BJ (cell line): ENCODE data around the gene DLD. TPM values are rescaled to one million over a fixed set of nuclear protein-coding genes. Genes with fewer than 3 reads are reported as not detected.

Experiments
- CTCF ChIA-PET: fragments of 350-600 bp; formaldehyde crosslinking; extraction: SDS; loops from one replicate; lab custom pipeline; 2021; ENCODE audit warnings: antibody characterized with exemption, inconsistent platforms; lab: Yijun Ruan, JAX
- POLR2A ChIA-PET: fragments of 300-600 bp; sonication (Branson Sonifier 250); formaldehyde crosslinking; extraction: SDS; loops from one replicate; lab custom pipeline; 2021; ENCODE audit warnings: antibody characterized with exemption; lab: Charles Lee
- DNase-seq: peaks from one replicate; pipeline ENCODE4 v3.0.0-alpha.2; 2011; ENCODE audit warnings: low read depth
- H3K27me3 ChIP-seq: 2 replicates; pipeline ENCODE4 v1.6.0; 2011; ENCODE audit warnings: low read length; ENCODE audit not compliant: control insufficient read depth, insufficient read depth
- H3K36me3 ChIP-seq: 2 replicates; pipeline ENCODE4 v1.5.1; 2011; ENCODE audit warnings: low read length; ENCODE audit not compliant: control insufficient read depth, insufficient read depth
- H3K4me3 ChIP-seq: 2 replicates; pipeline ENCODE4 v1.5.1; 2011; ENCODE audit warnings: low read depth, mild to moderate bottlenecking, control low read depth, low read length
- polyA plus RNA-seq: library from polyadenylated mRNA; depleted of rRNA; stranded (reverse); fragments of >200 nt; gene quantifications from 2 replicates; pipeline ENCODE4 v1.2.3, GENCODE V29; 2011
- TF ChIP-seq, protein P1 (sequence below): IDR thresholded peaks from 2 replicates; pipeline ENCODE4 v1.5.1; 2011; ENCODE audit warnings: low read depth, mild to moderate bottlenecking, control low read depth, inconsistent platforms, low read length, moderate library complexity; ENCODE audit not compliant: insufficient read depth

DLD gene
- polyA plus RNA-seq, 1 experiment: 72.4 TPM

DNA sequence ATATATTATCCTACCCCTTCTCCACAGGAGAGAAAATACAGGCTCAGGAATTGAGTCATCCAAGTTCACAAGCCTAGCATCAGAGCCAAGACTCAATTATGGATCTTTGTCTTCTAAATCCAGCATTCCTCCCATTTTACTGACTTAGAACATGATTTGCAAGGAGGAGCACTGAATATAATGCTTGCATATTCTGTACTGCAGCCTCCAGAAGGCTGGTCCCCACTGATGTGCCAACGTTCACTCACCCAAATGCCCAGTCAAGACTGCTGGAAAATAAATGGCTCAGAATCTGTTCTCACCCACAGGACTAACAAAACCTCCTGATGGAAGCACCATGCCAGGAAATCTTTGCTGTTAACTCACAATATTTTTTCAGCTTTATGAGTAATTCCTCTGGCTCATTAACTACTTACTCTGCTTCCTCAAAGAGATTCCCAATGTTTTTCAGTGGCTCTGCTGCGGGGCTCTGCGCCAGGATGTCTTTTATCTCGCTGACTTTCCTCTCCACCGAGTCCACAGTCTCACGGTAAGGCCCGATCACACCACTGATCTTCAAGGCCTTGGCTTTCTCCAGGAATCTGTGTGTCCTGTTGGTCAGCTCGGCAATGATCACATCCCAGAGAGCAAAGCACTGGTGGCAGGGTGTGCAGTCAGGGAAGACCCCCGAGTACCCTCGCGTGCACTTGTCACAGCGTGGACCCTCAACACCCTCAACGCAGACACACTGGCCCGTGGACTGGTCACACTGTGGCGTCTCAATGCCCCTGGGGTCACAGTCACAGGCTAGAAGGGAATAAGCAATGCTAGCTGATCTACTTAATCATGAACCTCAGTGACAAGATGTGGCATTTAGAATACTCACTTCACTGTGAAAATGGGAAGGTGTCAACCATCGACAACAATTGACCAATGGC is 48.8 kb downstream of the DLD start:
- Histone ChIP-seq H3K36me3 (peaks cover 6% of the 10 kb centered on the region; the same call in 1 of the 2 replicates), H3K4me3 (no peak overlapping the region), H3K27me3 (no peaks in the 10 kb centered on the region)
- ChIA-PET CTCF (interaction anchor here (1.3 to 1.4 kb wide), 2 partner anchors 12 to 206 kb away, joined by 3 to 6 read pairs; no protein-coding TSS in a partner anchor), POLR2A (interaction anchor here (0.6 kb wide), 1 partner anchor 488 kb away, joined by 3 read pairs; no protein-coding TSS in a partner anchor)
- TF ChIP-seq, protein P1, sequence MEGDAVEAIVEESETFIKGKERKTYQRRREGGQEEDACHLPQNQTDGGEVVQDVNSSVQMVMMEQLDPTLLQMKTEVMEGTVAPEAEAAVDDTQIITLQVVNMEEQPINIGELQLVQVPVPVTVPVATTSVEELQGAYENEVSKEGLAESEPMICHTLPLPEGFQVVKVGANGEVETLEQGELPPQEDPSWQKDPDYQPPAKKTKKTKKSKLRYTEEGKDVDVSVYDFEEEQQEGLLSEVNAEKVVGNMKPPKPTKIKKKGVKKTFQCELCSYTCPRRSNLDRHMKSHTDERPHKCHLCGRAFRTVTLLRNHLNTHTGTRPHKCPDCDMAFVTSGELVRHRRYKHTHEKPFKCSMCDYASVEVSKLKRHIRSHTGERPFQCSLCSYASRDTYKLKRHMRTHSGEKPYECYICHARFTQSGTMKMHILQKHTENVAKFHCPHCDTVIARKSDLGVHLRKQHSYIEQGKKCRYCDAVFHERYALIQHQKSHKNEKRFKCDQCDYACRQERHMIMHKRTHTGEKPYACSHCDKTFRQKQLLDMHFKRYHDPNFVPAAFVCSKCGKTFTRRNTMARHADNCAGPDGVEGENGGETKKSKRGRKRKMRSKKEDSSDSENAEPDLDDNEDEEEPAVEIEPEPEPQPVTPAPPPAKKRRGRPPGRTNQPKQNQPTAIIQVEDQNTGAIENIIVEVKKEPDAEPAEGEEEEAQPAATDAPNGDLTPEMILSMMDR: no peak
- DNase-seq: peak; percentile 83

DNA sequence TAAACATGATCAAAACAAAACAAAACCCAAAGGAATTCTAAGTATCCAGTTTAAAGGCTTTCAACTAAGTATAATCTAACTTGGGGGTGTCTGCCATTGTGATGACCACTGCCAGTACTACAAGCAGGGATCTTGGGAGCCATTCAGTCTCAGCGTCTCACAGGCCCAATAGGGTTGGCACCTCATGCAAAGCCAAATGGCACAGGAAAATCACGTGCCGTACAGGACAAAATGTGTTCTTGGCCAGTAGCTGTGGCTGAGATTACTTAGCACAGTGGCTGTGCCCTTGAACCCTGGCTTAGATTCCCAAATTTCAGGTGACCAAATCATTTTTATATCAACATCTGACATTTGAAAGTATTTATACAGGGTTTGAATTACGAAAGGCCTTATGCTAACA is 50.0 kb downstream of the DLD start:
- DNase-seq: no peak
- Histone ChIP-seq H3K4me3 (no peak overlapping the region), H3K27me3 (no peaks in the 10 kb centered on the region), H3K36me3 (peaks cover 9% of the 10 kb centered on the region; the same call in 1 of the 2 replicates)
- TF ChIP-seq, protein P1: no peak
- CTCF ChIA-PET: no interaction called here
- POLR2A ChIA-PET: no interaction called here

DNA sequence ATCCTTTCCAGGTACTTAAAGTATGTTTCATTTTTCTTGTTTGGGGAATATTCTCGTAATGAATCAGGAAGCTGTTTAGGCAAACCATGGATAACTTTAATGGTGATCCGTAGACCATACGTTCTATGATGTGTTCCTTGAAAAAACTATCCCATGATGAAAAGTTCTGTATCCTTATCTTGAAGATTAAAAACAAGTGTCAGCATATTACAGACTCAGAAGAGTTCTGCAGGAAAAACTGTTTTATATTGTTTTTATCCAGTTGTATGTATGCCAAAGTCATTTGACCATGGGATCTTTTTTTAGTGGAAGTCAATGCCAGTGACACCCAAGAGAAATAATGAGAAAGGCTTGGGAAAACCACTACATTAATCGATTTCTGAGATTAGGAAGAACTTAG is 52.0 kb downstream of the DLD start:
- no peaks in the 10 kb centered on the region for H3K27me3 ChIP-seq
- ChIA-PET CTCF (no interaction called here), POLR2A (no interaction called here)
- DNase-seq: no peak
- H3K36me3 ChIP-seq: peaks cover 12% of the 10 kb centered on the region
- TF ChIP-seq, protein P1: no peak
- H3K4me3 ChIP-seq: no peak overlapping the region

DNA sequence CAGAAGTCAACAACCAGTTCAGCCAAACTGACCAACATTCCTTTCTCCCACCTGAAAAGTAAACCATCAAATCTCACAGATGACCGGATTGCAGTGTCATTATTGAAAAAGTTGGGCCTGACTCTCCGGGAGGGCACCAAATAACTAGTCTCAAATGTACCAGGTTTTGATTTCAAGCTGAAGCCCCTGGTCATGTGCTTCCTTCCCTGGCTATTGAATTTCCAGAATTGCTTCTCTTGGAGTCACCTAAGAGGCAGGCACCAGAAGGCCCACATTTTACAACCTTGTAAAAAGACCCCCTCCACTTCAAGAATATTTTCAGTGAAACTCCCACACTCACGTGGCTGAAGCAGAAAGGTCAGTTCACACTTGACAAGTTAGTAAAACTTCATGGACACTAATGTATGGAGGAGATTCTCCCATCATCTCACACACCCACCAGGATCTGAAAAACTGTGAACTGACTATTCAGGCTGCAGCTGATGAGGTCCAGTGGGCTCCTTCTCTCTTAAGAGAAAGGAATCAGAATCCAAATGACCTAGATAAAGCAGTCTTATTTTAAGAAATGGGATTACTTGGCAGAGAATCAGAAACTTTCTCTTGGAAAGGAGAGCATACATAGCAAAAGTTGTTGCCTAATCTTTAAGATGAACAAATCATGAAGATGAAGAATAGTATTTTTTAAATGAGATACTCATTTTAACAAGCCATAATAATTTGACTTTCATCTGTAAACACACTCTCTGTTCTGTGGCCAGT is 53.6 kb downstream of the DLD start:
- no peak for DNase-seq
- Histone ChIP-seq H3K27me3 (no peaks in the 10 kb centered on the region), H3K36me3 (peaks cover 12% of the 10 kb centered on the region), H3K4me3 (no peak overlapping the region)
- POLR2A ChIA-PET: interaction anchor here (0.6 kb wide), 1 partner anchor 189 kb away, joined by 3 read pairs; no protein-coding TSS in a partner anchor
- TF ChIP-seq, protein P1: no peak
- CTCF ChIA-PET: no interaction called here

DNA sequence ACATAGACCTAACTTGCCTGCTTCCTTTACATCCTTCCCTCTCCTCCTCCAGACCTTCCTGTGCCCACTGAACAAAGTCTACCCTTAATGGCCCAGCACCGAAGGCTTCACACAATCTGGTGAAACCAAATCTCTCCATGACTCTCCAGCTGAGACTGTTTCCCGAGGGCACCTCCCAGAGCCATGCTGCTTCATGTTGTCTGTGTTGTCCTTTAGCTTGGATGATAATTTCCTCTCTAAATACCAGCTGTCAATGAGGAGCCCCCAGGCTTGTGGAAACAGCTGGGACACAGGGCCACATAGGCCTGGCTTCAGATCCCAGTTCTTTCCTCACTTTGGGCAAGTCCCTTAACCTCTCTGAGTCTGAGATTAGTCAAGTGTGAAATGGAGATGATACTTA is 54.3 kb downstream of the DLD start:
- no peaks in the 10 kb centered on the region for H3K27me3 ChIP-seq
- no peak overlapping the region for H3K4me3 ChIP-seq
- POLR2A ChIA-PET: no interaction called here

More for the DNA sequence above, 54.3 kb downstream of the DLD start:
- CTCF ChIA-PET: no interaction called here
- peaks cover 12% of the 10 kb centered on the region for H3K36me3 ChIP-seq
- TF ChIP-seq, protein P1: no peak
- DNase-seq: no peak
